ENCODE measurements around the gene TDO2.
"Not testable (repeated sequence)": the region's sequence is repeated elsewhere in the genome, so short reads cannot be mapped to it uniquely, and the experiment has no call there.

The TDO2 gene

GRCh38 chr4:155907556-155907955 is 4.1 kb downstream of the TDO2 start:
- Histone ChIP-seq H3K9me3 (ENCODE audit: control insufficient read depth, insufficient read depth, low read length) (no peaks in the 10 kb centered on the region), H3K27ac (ENCODE audit: low read depth, low read length) (no peak overlapping the region), H3K4me1 (ENCODE audit: control insufficient read depth, insufficient read depth, low read length) (peaks cover 9% of the 10 kb centered on the region; the same call in 1 of the 2 replicates), H3K9ac (ENCODE audit: low read depth, low read length) (no peak overlapping the region), H3K27me3 (ENCODE audit: control insufficient read depth, insufficient read depth, low read length) (no peaks in the 10 kb centered on the region), H3K36me3 (ENCODE audit: control insufficient read depth, insufficient read depth, low read length) (no peaks in the 10 kb centered on the region), H3K4me3 (ENCODE audit: low read depth, low read length) (no peak overlapping the region)

GRCh38 chr4:155908187-155909139 is 5.0 kb downstream of the TDO2 start:
- Histone ChIP-seq H3K9ac (ENCODE audit: low read depth, low read length) (no peak overlapping the region), H3K27ac (ENCODE audit: low read depth, low read length) (no peak overlapping the region), H3K27me3 (ENCODE audit: control insufficient read depth, insufficient read depth, low read length) (no peaks in the 10 kb centered on the region), H3K4me3 (ENCODE audit: low read depth, low read length) (no peak overlapping the region), H3K36me3 (ENCODE audit: control insufficient read depth, insufficient read depth, low read length) (no peaks in the 10 kb centered on the region), H3K9me3 (ENCODE audit: control insufficient read depth, insufficient read depth, low read length) (no peaks in the 10 kb centered on the region), H3K4me1 (ENCODE audit: control insufficient read depth, insufficient read depth, low read length) (peaks cover 9% of the 10 kb centered on the region; the same call in 1 of the 2 replicates)

DNA sequence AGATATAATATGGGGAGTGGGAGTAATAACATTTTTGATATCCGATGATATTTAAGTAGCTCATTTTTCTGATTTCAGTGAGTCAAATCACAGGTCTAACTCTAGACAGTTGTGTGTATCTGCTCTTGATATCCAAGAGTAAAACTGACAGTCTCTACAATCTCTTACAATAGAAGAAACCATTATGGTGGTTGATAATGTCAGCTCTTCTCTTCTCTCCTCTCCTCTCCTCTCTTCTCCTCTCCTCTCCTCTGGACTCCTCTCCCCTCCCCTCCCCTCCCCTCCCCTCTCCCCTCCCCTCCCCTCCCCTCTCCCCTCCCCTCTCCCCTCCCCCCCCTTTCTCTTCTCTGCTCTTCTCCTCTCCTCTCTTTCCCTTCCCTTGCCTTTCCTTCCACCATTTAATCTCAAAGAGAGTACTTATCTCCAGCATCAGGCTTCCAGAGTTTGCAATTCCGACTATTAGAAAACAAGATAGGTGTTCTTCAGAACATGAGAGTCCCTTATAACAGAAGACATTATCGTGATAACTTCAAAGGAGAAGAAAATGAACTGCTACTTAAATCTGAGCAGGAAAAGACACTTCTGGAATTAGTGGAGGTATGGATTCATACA is 6.2 kb downstream of the TDO2 start:
- Histone ChIP-seq H3K9ac (ENCODE audit: low read depth, low read length) (no peak overlapping the region), H3K4me1 (ENCODE audit: control insufficient read depth, insufficient read depth, low read length) (0 out of 2 replicates have a peak, but pooled peaks cover under 1% of the 10 kb centered on the region), H3K36me3 (ENCODE audit: control insufficient read depth, insufficient read depth, low read length) (no peaks in the 10 kb centered on the region), H3K9me3 (ENCODE audit: control insufficient read depth, insufficient read depth, low read length) (no peaks in the 10 kb centered on the region), H3K4me3 (ENCODE audit: low read depth, low read length) (no peak overlapping the region), H3K27ac (ENCODE audit: low read depth, low read length) (no peak overlapping the region), H3K27me3 (ENCODE audit: control insufficient read depth, insufficient read depth, low read length) (no peaks in the 10 kb centered on the region)

DNA sequence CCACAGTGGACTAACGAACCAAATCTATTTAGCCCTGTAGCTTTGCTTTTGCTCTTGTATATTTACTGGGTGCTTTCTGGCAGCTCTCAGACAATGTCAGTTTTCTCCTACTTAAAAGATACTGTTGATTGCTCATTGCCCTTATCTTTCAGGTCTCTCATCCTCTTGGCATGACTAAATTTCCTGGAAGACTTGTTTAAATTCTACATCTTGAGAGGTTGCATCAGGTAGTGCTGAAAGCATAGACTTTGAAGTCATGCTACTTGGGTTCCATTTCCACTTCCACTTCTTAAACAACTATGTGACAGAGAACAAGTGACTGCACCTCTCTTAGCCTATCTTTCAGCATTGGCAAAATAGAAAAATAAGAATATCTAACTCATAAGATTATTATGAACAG is 8.4 kb downstream of the TDO2 start:
- Histone ChIP-seq H3K4me3 (ENCODE audit: low read depth, low read length) (no peak overlapping the region), H3K9me3 (ENCODE audit: control insufficient read depth, insufficient read depth, low read length) (no peaks in the 10 kb centered on the region), H3K4me1 (ENCODE audit: control insufficient read depth, insufficient read depth, low read length) (no peaks in the 10 kb centered on the region), H3K36me3 (ENCODE audit: control insufficient read depth, insufficient read depth, low read length) (no peaks in the 10 kb centered on the region), H3K27me3 (ENCODE audit: control insufficient read depth, insufficient read depth, low read length) (no peaks in the 10 kb centered on the region), H3K9ac (ENCODE audit: low read depth, low read length) (no peak overlapping the region), H3K27ac (ENCODE audit: low read depth, low read length) (no peak overlapping the region)

GRCh38 chr4:155914782-155915181 is 11.3 kb downstream of the TDO2 start:
- Histone ChIP-seq H3K36me3 (ENCODE audit: control insufficient read depth, insufficient read depth, low read length) (no peaks in the 10 kb centered on the region), H3K4me3 (ENCODE audit: low read depth, low read length) (no peak overlapping the region), H3K27me3 (ENCODE audit: control insufficient read depth, insufficient read depth, low read length) (no peaks in the 10 kb centered on the region), H3K9me3 (ENCODE audit: control insufficient read depth, insufficient read depth, low read length) (no peaks in the 10 kb centered on the region), H3K4me1 (ENCODE audit: control insufficient read depth, insufficient read depth, low read length) (no peaks in the 10 kb centered on the region), H3K27ac (ENCODE audit: low read depth, low read length) (no peak overlapping the region), H3K9ac (ENCODE audit: low read depth, low read length) (no peak overlapping the region)

DNA sequence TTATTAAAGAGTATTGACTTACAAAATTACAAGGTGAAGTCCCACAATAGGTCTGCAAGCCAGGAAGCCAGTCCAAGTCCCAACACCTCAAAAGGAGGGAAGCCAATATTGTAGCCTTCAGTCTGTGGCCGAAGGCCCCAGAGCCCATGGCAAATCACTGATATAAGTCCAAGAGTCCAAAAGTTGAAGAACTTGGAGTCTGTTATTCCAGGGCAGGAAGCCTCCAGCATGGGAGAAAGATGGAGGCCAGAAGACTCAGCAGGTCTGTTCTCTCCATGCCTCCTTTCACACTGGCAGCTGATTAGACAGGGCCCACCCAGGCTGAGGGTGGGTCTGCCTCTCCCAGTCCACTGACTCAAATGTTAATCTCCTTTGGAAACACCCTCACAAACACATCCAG is 18.1 kb downstream of the TDO2 start:
- Histone ChIP-seq H3K36me3 (ENCODE audit: control insufficient read depth, insufficient read depth, low read length) (no peaks in the 10 kb centered on the region), H3K27me3 (ENCODE audit: control insufficient read depth, insufficient read depth, low read length) (no peaks in the 10 kb centered on the region), H3K9ac (ENCODE audit: low read depth, low read length) (no peak overlapping the region), H3K4me1 (ENCODE audit: control insufficient read depth, insufficient read depth, low read length) (no peaks in the 10 kb centered on the region), H3K9me3 (ENCODE audit: control insufficient read depth, insufficient read depth, low read length) (no peaks in the 10 kb centered on the region), H3K27ac (ENCODE audit: low read depth, low read length) (no peak overlapping the region), H3K4me3 (ENCODE audit: low read depth, low read length) (no peak overlapping the region)

DNA sequence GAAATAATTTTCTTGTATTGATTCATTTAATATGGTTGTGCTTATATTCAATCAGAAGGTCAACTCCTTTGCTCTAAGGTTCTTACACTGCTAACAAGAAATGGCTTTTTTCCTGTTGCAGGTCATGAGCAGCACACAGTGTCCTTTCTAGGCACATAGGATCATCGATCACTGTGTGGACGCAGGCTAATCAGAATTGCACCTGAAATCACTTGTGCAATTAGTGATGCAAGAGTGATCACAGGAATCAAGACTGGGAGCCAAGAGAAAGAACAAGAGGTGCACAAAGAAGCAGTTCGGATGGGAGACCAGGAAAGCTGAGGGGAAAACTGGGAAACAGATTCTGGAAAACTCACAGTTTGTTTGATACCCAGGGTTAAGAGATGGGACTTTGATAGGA is 21.1 kb downstream of the TDO2 start:
- H3K9me3 ChIP-seq (ENCODE audit: control insufficient read depth, insufficient read depth, low read length) = peaks cover 10% of the 10 kb centered on the region
- no peaks in the 10 kb centered on the region for H3K36me3 ChIP-seq (ENCODE audit: control insufficient read depth, insufficient read depth, low read length)
- no peak overlapping the region for H3K9ac ChIP-seq (ENCODE audit: low read depth, low read length)
- no peak overlapping the region for H3K4me3 ChIP-seq (ENCODE audit: low read depth, low read length)
- no peak overlapping the region for H3K27ac ChIP-seq (ENCODE audit: low read depth, low read length)
- no peaks in the 10 kb centered on the region for H3K4me1 ChIP-seq (ENCODE audit: control insufficient read depth, insufficient read depth, low read length)
- H3K27me3 ChIP-seq (ENCODE audit: control insufficient read depth, insufficient read depth, low read length) = no peaks in the 10 kb centered on the region

- H3K9ac ChIP-seq (ENCODE audit: low read depth, low read length) = no peak overlapping the region
- no peaks in the 10 kb centered on the region for H3K36me3 ChIP-seq (ENCODE audit: control insufficient read depth, insufficient read depth, low read length)
- H3K27me3 ChIP-seq (ENCODE audit: control insufficient read depth, insufficient read depth, low read length) = no peaks in the 10 kb centered on the region
- no peaks in the 10 kb centered on the region for H3K4me1 ChIP-seq (ENCODE audit: control insufficient read depth, insufficient read depth, low read length)
- H3K4me3 ChIP-seq (ENCODE audit: low read depth, low read length) = no peak overlapping the region
- peaks cover 15% of the 10 kb centered on the region for H3K9me3 ChIP-seq (ENCODE audit: control insufficient read depth, insufficient read depth, low read length)
- no peak overlapping the region for H3K27ac ChIP-seq (ENCODE audit: low read depth, low read length)
Observed at GRCh38 chr4:155929833-155930232, 26.3 kb downstream of the TDO2 start.

GRCh38 chr4:155930330-155930729 is 26.8 kb downstream of the TDO2 start:
- Histone ChIP-seq H3K4me1 (ENCODE audit: control insufficient read depth, insufficient read depth, low read length) (no peaks in the 10 kb centered on the region), H3K9ac (ENCODE audit: low read depth, low read length) (no peak overlapping the region), H3K27ac (ENCODE audit: low read depth, low read length) (no peak overlapping the region), H3K9me3 (ENCODE audit: control insufficient read depth, insufficient read depth, low read length) (peaks cover 15% of the 10 kb centered on the region), H3K4me3 (ENCODE audit: low read depth, low read length) (no peak overlapping the region), H3K27me3 (ENCODE audit: control insufficient read depth, insufficient read depth, low read length) (no peaks in the 10 kb centered on the region), H3K36me3 (ENCODE audit: control insufficient read depth, insufficient read depth, low read length) (no peaks in the 10 kb centered on the region)

DNA sequence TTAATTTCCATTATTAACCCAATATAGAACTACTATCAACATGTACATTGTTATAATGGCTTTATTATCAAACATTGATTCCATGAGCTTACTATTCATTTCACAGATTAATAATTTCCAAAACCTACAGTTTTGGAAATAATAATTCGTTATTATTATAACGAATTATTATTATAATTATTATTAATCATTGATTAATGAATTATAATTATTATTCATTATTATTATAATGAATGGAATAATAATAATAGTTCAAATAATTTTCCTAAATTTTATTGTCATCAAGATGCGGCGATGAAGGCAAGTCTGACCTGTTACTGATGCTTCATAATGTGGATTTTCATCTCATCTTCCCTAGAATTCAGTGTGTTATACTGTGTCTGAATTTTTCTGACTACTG is 28.1 kb downstream of the TDO2 start:
- Histone ChIP-seq H3K36me3 (ENCODE audit: control insufficient read depth, insufficient read depth, low read length) (no peaks in the 10 kb centered on the region), H3K9ac (ENCODE audit: low read depth, low read length) (no peak overlapping the region), H3K9me3 (ENCODE audit: control insufficient read depth, insufficient read depth, low read length) (peaks cover 15% of the 10 kb centered on the region), H3K27ac (ENCODE audit: low read depth, low read length) (no peak overlapping the region), H3K27me3 (ENCODE audit: control insufficient read depth, insufficient read depth, low read length) (no peaks in the 10 kb centered on the region), H3K4me1 (ENCODE audit: control insufficient read depth, insufficient read depth, low read length) (no peaks in the 10 kb centered on the region), H3K4me3 (ENCODE audit: low read depth, low read length) (no peak overlapping the region)

- not testable (repeated sequence) for H3K4me3 ChIP-seq (ENCODE audit: low read depth, low read length); H3K36me3 ChIP-seq (ENCODE audit: control insufficient read depth, insufficient read depth, low read length); H3K9ac ChIP-seq (ENCODE audit: low read depth, low read length); H3K4me1 ChIP-seq (ENCODE audit: control insufficient read depth, insufficient read depth, low read length); H3K27ac ChIP-seq (ENCODE audit: low read depth, low read length); H3K27me3 ChIP-seq (ENCODE audit: control insufficient read depth, insufficient read depth, low read length); H3K9me3 ChIP-seq (ENCODE audit: control insufficient read depth, insufficient read depth, low read length)
Observed at GRCh38 chr4:155934634-155935033, 31.1 kb downstream of the TDO2 start.

Data from HUES48 (cell line).